ENCODE results near the gene LDB2.

DNA sequence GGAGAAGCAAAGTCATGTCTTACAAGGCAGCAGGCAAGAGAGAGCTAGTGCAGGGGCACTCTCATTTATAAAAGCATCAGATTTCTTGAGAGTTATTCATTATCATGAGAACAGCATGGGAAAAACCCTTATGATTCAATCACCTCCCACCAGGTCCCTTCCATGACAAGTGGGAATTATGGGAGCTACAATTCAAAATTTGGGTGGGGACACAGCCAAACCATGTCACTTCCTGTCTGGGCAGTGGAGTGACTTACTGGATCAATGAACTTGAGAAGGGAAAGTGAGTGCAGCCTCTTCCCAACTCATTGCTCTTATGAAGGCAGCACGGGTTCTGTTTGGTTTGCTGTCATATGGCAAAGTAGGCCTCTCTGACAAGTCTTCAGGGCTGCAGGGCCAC, 410.4 kb downstream of the LDB2 start:
- TF ChIP-seq TFCP2L1 (CRISPR knock-in tag; IDR thresholded peaks at IDR 0.05): no peak
- TF ChIP-seq CTCF (IDR thresholded peaks at IDR 0.05): no peak
- no peak for TF ChIP-seq ELK1 (IDR thresholded peaks at IDR 0.05; ENCODE audit: low read depth, low read length)
- TF ChIP-seq EP300 (IDR thresholded peaks at IDR 0.05): no peak
- TF ChIP-seq ATOH8 (CRISPR knock-in tag; IDR thresholded peaks at IDR 0.05; ENCODE audit: low read depth): no peak
- TF ChIP-seq POLR2A (IDR thresholded peaks at IDR 0.05; ENCODE audit: low read length): no peak
- TF ChIP-seq, protein P1, sequence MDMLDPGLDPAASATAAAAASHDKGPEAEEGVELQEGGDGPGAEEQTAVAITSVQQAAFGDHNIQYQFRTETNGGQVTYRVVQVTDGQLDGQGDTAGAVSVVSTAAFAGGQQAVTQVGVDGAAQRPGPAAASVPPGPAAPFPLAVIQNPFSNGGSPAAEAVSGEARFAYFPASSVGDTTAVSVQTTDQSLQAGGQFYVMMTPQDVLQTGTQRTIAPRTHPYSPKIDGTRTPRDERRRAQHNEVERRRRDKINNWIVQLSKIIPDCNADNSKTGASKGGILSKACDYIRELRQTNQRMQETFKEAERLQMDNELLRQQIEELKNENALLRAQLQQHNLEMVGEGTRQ (IDR thresholded peaks at IDR 0.05): no peak
- no peak for TF ChIP-seq KDM5A (IDR thresholded peaks at IDR 0.05)
- no peak for TF ChIP-seq SREBF2 (IDR thresholded peaks at IDR 0.05)
- no peak for TF ChIP-seq CBX8 (IDR thresholded peaks at IDR 0.05)
- TF ChIP-seq MAX (IDR thresholded peaks at IDR 0.05): no peak
- no peak for TF ChIP-seq ZC3H11A (IDR thresholded peaks at IDR 0.05)

All from A549 (cell line).